HepG2 (cell line): ENCODE data around the gene OST4. TPM values are rescaled to one million over a fixed set of nuclear protein-coding genes. Genes with fewer than 3 reads are reported as not detected.
A peak's percentile ranks its signal among the peaks of the same experiment; 100 is the strongest.

Experiments
- ARNTL ChIP-seq: sonication (generic); formaldehyde crosslinking; IDR thresholded peaks from 2 replicates; pipeline ENCODE4 v1.4.0; 2020; ENCODE audit warnings: mild to moderate bottlenecking, missing genetic modification reagents
- ATF7-NPFF ChIP-seq: sonication (generic); formaldehyde crosslinking; IDR thresholded peaks from 2 replicates; pipeline ENCODE4 v1.8.1; 2023; ENCODE audit warnings: mild to moderate bottlenecking, low read depth, missing genetic modification reagents, moderate library complexity
- CEBPG ChIP-seq: IDR thresholded peaks from 2 replicates; pipeline ENCODE4 v1.6.1; 2016
- CREB3 ChIP-seq: sonication (generic); formaldehyde crosslinking; IDR thresholded peaks from 2 replicates; pipeline ENCODE4 v1.5.0; 2020; ENCODE audit warnings: missing genetic modification reagents
- E2F2 ChIP-seq: sonication (generic); formaldehyde crosslinking; IDR thresholded peaks from 2 replicates; pipeline ENCODE4 v1.4.0; 2020; ENCODE audit warnings: missing genetic modification reagents, borderline replicate concordance
- MAX ChIP-seq: IDR thresholded peaks from 2 replicates; pipeline ENCODE4 v1.6.1; 2012; ENCODE audit warnings: inconsistent platforms
- MAZ ChIP-seq, 2 experiments: sonication (generic) in 1 of 2; formaldehyde crosslinking in 1 of 2; IDR thresholded peaks; 2 replicates each; pipeline versions ENCODE4 v1.5.0 to v1.6.1; 2012 to 2020; ENCODE audit warnings: low read depth in 2 of 2, mild to moderate bottlenecking in 2 of 2, borderline replicate concordance in 1 of 2, improper control_type of control experiment in 1 of 2, low read length in 1 of 2, missing genetic modification reagents in 1 of 2, moderate library complexity in 1 of 2
- PRDM10 ChIP-seq: sonication (generic); formaldehyde crosslinking; IDR thresholded peaks from 2 replicates; pipeline ENCODE4 v1.4.0; 2020; ENCODE audit warnings: low read depth, missing genetic modification reagents
- ZBTB43 ChIP-seq: sonication (generic); formaldehyde crosslinking; conservative IDR thresholded peaks from 2 replicates; pipeline ENCODE4 v1.4.0; 2020; ENCODE audit warnings: missing genetic modification reagents
- ZFP91 ChIP-seq: sonication (generic); formaldehyde crosslinking; IDR thresholded peaks from 2 replicates; pipeline ENCODE4 v1.9.0; 2022; ENCODE audit warnings: missing genetic modification reagents, mild to moderate bottlenecking, borderline replicate concordance
- ZNF441 ChIP-seq: sonication (generic); formaldehyde crosslinking; IDR thresholded peaks from 2 replicates; pipeline ENCODE4 v1.7.0; 2021; ENCODE audit warnings: missing genetic modification reagents, borderline replicate concordance
- ZNF468 ChIP-seq: sonication (generic); formaldehyde crosslinking; IDR thresholded peaks from 2 replicates; pipeline ENCODE4 v1.8.0; 2022; ENCODE audit warnings: mild to moderate bottlenecking, moderate library complexity, missing genetic modification reagents
- ZNF549 ChIP-seq: sonication (generic); formaldehyde crosslinking; IDR thresholded peaks from 2 replicates; pipeline ENCODE4 v1.5.0; 2020; ENCODE audit warnings: missing genetic modification reagents
- ZNF550 ChIP-seq: sonication (generic); formaldehyde crosslinking; IDR thresholded peaks from 2 replicates; pipeline ENCODE4 v1.4.0; 2020; ENCODE audit warnings: mild to moderate bottlenecking, missing genetic modification reagents, borderline replicate concordance
- ZNF577 ChIP-seq: sonication (generic); formaldehyde crosslinking; IDR thresholded peaks from 2 replicates; pipeline ENCODE4 v1.4.0; 2020; ENCODE audit warnings: mild to moderate bottlenecking, low read depth, missing genetic modification reagents, borderline replicate concordance
- ZNF614 ChIP-seq: IDR thresholded peaks from 2 replicates; pipeline ENCODE4 v1.6.1; 2018; ENCODE audit warnings: missing biosample characterization, missing genetic modification reagents, inconsistent platforms, borderline replicate concordance
- polyA plus RNA-seq, 8 experiments: library from polyadenylated mRNA; depleted of rRNA in 3 of 8; stranded (reverse) in 7 of 8; unstranded in 1 of 8; fragments of >200 nt; fragmentation: Illumina TruSeq in 4 of 8; extraction: Trizol in 4 of 8; gene quantifications; 2 replicates each; pipeline versions ENCODE4 v1.2.1 to v1.2.3, GENCODE V29; 2011 to 2016; ENCODE audit warnings: low read depth in 4 of 8, missing spikeins in 1 of 8, mixed read lengths in 1 of 8; ENCODE audit not compliant: insufficient read depth in 1 of 8
- total RNA-seq, 5 experiments: library from RNA; depleted of rRNA; stranded (reverse); fragments of >200 nt; fragmentation: Illumina TruSeq; extraction: Trizol; gene quantifications; 2 replicates each; pipeline ENCODE4 v1.2.3, GENCODE V29; 2016; ENCODE audit warnings: low read depth in 1 of 5

OST4 gene
- total and polyA plus RNA-seq, 2 of the 13 experiments (the other 11 are each of a cell fraction or from before 2014, with no cell fraction given) = 498 to 584 TPM

- TF ChIP-seq PRDM10 (peak; percentile 71), ZNF441 (peak; percentile 25; the same call in 1 of the 2 replicates), ZFP91 (CRISPR knock-in tag) (peak; percentile 65), CEBPG (CRISPR knock-in tag) (peak; percentile 38; the same call in 1 of the 2 replicates), ATF7-NPFF (CRISPR knock-in tag) (peak; percentile 63; the same call in 1 of the 2 replicates), ZNF577 (CRISPR knock-in tag) (no peak), ARNTL (CRISPR knock-in tag) (peak; percentile 77; the same call in 1 of the 2 replicates), ZNF550 (peak; percentile 79; the same call in 1 of the 2 replicates), MAX (peak; percentile 92), ZNF549 (CRISPR knock-in tag) (peak; percentile 99), CREB3 (CRISPR knock-in tag) (no peak), ZNF468 (CRISPR knock-in tag) (no peak), MAZ (IDR thresholded peaks at IDR 0.05; ENCODE audit: borderline replicate concordance, low read depth, low read length) (peak; percentile 16; the same call in 1 of the 2 replicates), MAZ (CRISPR knock-in tag; IDR thresholded peaks at IDR 0.05; ENCODE audit: low read depth) (peak; percentile 38; the same call in 1 of the 2 replicates), E2F2 (CRISPR knock-in tag) (0 out of 2 replicates have a peak, but pooled peaks have one; percentile 17), ZNF614 (CRISPR knock-in tag) (peak; percentile 46; the same call in 1 of the 2 replicates), ZBTB43 (CRISPR knock-in tag) (peak; percentile 76; the same call in 1 of the 2 replicates)
Measured at GRCh38 chr2:27092696-27093429, 21.4 kb upstream of the OST4 start (continued).
